ENCODE data around the gene S100B.

The S100B gene

DNA sequence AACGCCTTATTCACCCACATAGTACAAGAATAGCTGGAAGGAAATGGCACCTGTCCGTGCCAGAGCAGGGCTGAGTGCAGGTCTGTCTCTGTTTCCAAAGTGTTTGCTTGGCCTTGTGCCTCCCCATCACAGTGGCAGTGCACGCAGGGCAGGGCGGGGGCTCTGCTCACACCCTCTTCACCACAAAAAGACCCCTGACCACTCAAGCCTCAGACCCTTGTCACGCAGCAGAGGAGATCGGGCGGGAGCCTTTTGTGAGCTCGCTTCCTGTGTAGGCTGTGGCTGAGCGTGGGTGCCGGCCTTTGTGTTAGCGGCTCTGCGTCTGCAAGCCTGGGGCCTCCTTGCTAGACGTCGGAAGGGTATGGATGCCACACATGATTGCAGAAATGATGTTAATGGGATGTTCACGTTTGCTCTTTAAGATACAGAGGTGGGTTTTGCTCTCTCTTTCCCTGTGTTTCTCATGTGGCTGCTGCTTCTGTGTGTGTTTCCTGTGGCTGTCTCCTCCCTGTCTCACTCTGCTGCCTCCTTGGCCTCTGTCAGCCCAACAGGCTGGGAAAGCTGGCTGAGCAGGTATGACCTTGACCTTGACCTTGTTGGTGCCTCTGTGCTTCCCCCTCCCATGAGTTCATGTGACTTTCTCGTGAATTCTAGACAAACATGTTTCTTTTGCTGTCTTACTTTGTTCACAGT is 45.4 kb downstream of the S100B start:
- H3K9me3 ChIP-seq (ENCODE audit: control insufficient read depth, insufficient read depth, low read depth, low read length): no peaks in the 10 kb centered on the region
- no peak overlapping the region for H3K4me3 ChIP-seq (ENCODE audit: low read depth, low read length)
- no peaks in the 10 kb centered on the region for H3K4me1 ChIP-seq (ENCODE audit: control insufficient read depth, insufficient read depth, low read length)
- no peaks in the 10 kb centered on the region for H3K27me3 ChIP-seq (ENCODE audit: control insufficient read depth, insufficient read depth, low read length)
- peaks cover 83% of the 10 kb centered on the region for H3K36me3 ChIP-seq (ENCODE audit: control insufficient read depth, insufficient read depth, low read length)
- H3K9ac ChIP-seq (ENCODE audit: low read length): no peak overlapping the region
- no peak overlapping the region for H3K27ac ChIP-seq (ENCODE audit: low read depth, low read length)

- no peak overlapping the region for H3K9ac ChIP-seq (ENCODE audit: low read length)
- H3K4me3 ChIP-seq (ENCODE audit: low read depth, low read length): no peak overlapping the region
- H3K9me3 ChIP-seq (ENCODE audit: control insufficient read depth, insufficient read depth, low read depth, low read length): no peaks in the 10 kb centered on the region
- no peak overlapping the region for H3K27ac ChIP-seq (ENCODE audit: low read depth, low read length)
- H3K27me3 ChIP-seq (ENCODE audit: control insufficient read depth, insufficient read depth, low read length): no peaks in the 10 kb centered on the region
- H3K4me1 ChIP-seq (ENCODE audit: control insufficient read depth, insufficient read depth, low read length): no peaks in the 10 kb centered on the region
- peaks cover 83% of the 10 kb centered on the region for H3K36me3 ChIP-seq (ENCODE audit: control insufficient read depth, insufficient read depth, low read length)
Measured at GRCh38 chr21:46557919-46558392, 46.9 kb downstream of the S100B start.

DNA sequence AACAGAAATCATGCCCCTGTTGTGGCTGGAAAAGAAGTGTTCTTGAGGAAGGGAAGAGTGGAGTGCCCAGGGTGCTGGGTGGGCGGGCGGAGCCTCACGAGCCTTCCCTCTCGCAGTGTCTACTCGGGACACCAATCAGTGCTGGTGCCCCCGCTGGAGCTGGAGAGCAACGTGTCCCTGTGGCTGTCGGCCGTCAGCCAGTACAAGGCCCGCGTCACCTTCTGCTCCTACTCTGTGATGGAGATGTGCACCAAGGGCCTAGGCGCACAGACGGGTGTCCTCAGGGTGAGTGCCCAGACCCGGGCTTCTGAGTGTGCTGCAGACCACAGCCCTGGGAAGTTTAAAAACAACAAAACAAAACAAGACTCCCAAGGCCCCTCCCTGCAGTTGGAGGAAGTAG is 47.4 kb downstream of the S100B start:
- Histone ChIP-seq H3K9me3 (ENCODE audit: control insufficient read depth, insufficient read depth, low read depth, low read length) (no peaks in the 10 kb centered on the region), H3K27ac (ENCODE audit: low read depth, low read length) (no peak overlapping the region), H3K36me3 (ENCODE audit: control insufficient read depth, insufficient read depth, low read length) (peaks cover 83% of the 10 kb centered on the region), H3K9ac (ENCODE audit: low read length) (no peak overlapping the region), H3K27me3 (ENCODE audit: control insufficient read depth, insufficient read depth, low read length) (no peaks in the 10 kb centered on the region), H3K4me3 (ENCODE audit: low read depth, low read length) (no peak overlapping the region), H3K4me1 (ENCODE audit: control insufficient read depth, insufficient read depth, low read length) (no peaks in the 10 kb centered on the region)

- Histone ChIP-seq H3K27ac (ENCODE audit: low read depth, low read length) (no peak overlapping the region), H3K4me3 (ENCODE audit: low read depth, low read length) (no peak overlapping the region), H3K9me3 (ENCODE audit: control insufficient read depth, insufficient read depth, low read depth, low read length) (no peaks in the 10 kb centered on the region), H3K9ac (ENCODE audit: low read length) (no peak overlapping the region), H3K27me3 (ENCODE audit: control insufficient read depth, insufficient read depth, low read length) (no peaks in the 10 kb centered on the region), H3K36me3 (ENCODE audit: control insufficient read depth, insufficient read depth, low read length) (peaks cover 84% of the 10 kb centered on the region), H3K4me1 (ENCODE audit: control insufficient read depth, insufficient read depth, low read length) (no peaks in the 10 kb centered on the region)
Measured at GRCh38 chr21:46556802-46557201, 48.1 kb downstream of the S100B start.

GRCh38 chr21:46555678-46556077 is 49.2 kb downstream of the S100B start:
- H3K27ac ChIP-seq (ENCODE audit: low read depth, low read length): no peak overlapping the region
- no peak overlapping the region for H3K9ac ChIP-seq (ENCODE audit: low read length)
- H3K4me3 ChIP-seq (ENCODE audit: low read depth, low read length): no peak overlapping the region
- H3K4me1 ChIP-seq (ENCODE audit: control insufficient read depth, insufficient read depth, low read length): no peaks in the 10 kb centered on the region
- no peaks in the 10 kb centered on the region for H3K27me3 ChIP-seq (ENCODE audit: control insufficient read depth, insufficient read depth, low read length)
- H3K9me3 ChIP-seq (ENCODE audit: control insufficient read depth, insufficient read depth, low read depth, low read length): no peaks in the 10 kb centered on the region
- peaks cover 80% of the 10 kb centered on the region for H3K36me3 ChIP-seq (ENCODE audit: control insufficient read depth, insufficient read depth, low read length)

GRCh38 chr21:46555225-46555617 is 49.7 kb downstream of the S100B start:
- no peak overlapping the region for H3K27ac ChIP-seq (ENCODE audit: low read depth, low read length)
- no peaks in the 10 kb centered on the region for H3K27me3 ChIP-seq (ENCODE audit: control insufficient read depth, insufficient read depth, low read length)
- H3K4me3 ChIP-seq (ENCODE audit: low read depth, low read length): no peak overlapping the region
- H3K9me3 ChIP-seq (ENCODE audit: control insufficient read depth, insufficient read depth, low read depth, low read length): no peaks in the 10 kb centered on the region
- H3K4me1 ChIP-seq (ENCODE audit: control insufficient read depth, insufficient read depth, low read length): no peaks in the 10 kb centered on the region
- peaks cover 80% of the 10 kb centered on the region for H3K36me3 ChIP-seq (ENCODE audit: control insufficient read depth, insufficient read depth, low read length)
- no peak overlapping the region for H3K9ac ChIP-seq (ENCODE audit: low read length)

DNA sequence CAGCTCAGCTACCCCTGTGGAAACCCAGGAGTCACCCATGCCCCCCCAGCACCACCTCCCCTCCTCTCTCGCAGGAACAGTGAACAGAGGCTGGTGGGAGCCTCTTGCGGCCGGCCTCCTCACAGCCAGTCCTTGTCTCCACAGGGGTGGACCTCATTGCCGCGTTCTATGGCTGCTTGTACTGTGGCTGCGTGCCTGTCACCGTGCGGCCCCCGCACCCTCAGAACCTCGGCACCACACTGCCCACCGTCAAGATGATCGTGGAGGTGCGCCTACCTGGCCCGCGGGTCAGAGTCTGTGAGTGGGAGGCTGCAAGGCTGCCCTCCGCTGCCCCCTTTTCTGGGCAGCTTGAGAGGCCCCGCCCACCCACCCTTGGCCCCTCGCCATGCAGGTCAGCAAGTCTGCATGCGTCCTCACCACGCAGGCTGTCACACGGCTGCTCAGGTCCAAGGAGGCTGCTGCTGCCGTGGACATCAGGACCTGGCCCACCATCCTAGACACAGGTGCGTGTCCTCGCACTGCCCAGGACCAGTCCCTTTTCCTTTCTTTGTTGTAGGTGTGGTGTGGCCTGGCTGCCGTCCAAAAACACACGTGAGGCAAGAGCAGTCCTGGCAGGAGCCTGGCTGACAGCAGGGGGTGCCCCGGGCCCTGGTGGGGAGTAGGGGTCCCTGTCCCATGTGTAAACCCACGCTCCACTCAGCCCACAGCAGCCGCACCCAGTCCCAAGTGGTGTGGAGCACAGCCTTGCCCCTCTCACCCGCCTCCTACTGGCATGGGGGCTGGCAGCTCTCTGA is 50.3 kb downstream of the S100B start:
- Histone ChIP-seq H3K27me3 (ENCODE audit: control insufficient read depth, insufficient read depth, low read length) (no peaks in the 10 kb centered on the region), H3K27ac (ENCODE audit: low read depth, low read length) (no peak overlapping the region), H3K4me1 (ENCODE audit: control insufficient read depth, insufficient read depth, low read length) (no peaks in the 10 kb centered on the region), H3K36me3 (ENCODE audit: control insufficient read depth, insufficient read depth, low read length) (peaks cover 83% of the 10 kb centered on the region), H3K4me3 (ENCODE audit: low read depth, low read length) (no peak overlapping the region), H3K9ac (ENCODE audit: low read length) (no peak overlapping the region), H3K9me3 (ENCODE audit: control insufficient read depth, insufficient read depth, low read depth, low read length) (no peaks in the 10 kb centered on the region)

GRCh38 chr21:46553993-46554392 is 50.9 kb downstream of the S100B start:
- Histone ChIP-seq H3K9ac (ENCODE audit: low read length) (no peak overlapping the region), H3K27me3 (ENCODE audit: control insufficient read depth, insufficient read depth, low read length) (no peaks in the 10 kb centered on the region), H3K27ac (ENCODE audit: low read depth, low read length) (no peak overlapping the region), H3K4me3 (ENCODE audit: low read depth, low read length) (no peak overlapping the region), H3K4me1 (ENCODE audit: control insufficient read depth, insufficient read depth, low read length) (no peaks in the 10 kb centered on the region), H3K9me3 (ENCODE audit: control insufficient read depth, insufficient read depth, low read depth, low read length) (no peaks in the 10 kb centered on the region), H3K36me3 (ENCODE audit: control insufficient read depth, insufficient read depth, low read length) (peaks cover 79% of the 10 kb centered on the region)

- Histone ChIP-seq H3K27ac (ENCODE audit: low read depth, low read length) (no peak overlapping the region), H3K4me3 (ENCODE audit: low read depth, low read length) (no peak overlapping the region)
Measured at GRCh38 chr21:46552865-46553379, 52.0 kb downstream of the S100B start.

DNA sequence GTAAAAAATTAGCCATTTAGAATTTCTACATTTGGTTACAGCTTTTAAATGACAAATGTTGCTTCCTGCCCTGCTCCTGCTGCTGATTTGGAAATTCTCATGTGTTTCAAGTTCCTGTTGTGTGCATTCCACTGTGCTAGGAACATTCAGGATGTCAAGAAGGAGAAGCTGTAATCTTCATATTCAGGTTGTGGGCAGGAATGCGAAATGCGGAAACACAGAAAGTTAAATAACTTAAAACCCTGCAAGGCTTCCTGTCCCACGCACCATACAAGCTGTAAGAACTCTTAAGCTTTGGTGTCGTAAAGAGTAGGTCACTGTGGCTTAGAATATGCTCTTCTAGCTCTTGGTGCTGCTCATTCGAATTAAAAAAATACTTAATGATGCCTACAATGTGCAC is 52.6 kb downstream of the S100B start:
- Histone ChIP-seq H3K27me3 (ENCODE audit: control insufficient read depth, insufficient read depth, low read length) (no peaks in the 10 kb centered on the region), H3K9ac (ENCODE audit: low read length) (no peak overlapping the region), H3K9me3 (ENCODE audit: control insufficient read depth, insufficient read depth, low read depth, low read length) (no peaks in the 10 kb centered on the region), H3K4me3 (ENCODE audit: low read depth, low read length) (no peak overlapping the region), H3K36me3 (ENCODE audit: control insufficient read depth, insufficient read depth, low read length) (peaks cover 80% of the 10 kb centered on the region), H3K27ac (ENCODE audit: low read depth, low read length) (no peak overlapping the region), H3K4me1 (ENCODE audit: control insufficient read depth, insufficient read depth, low read length) (no peaks in the 10 kb centered on the region)

More at GRCh38 chr21:46552865-46553379, 52.0 kb downstream of the S100B start:
- Histone ChIP-seq H3K9me3 (ENCODE audit: control insufficient read depth, insufficient read depth, low read depth, low read length) (no peaks in the 10 kb centered on the region), H3K36me3 (ENCODE audit: control insufficient read depth, insufficient read depth, low read length) (peaks cover 83% of the 10 kb centered on the region), H3K4me1 (ENCODE audit: control insufficient read depth, insufficient read depth, low read length) (no peaks in the 10 kb centered on the region), H3K9ac (ENCODE audit: low read length) (no peak overlapping the region), H3K27me3 (ENCODE audit: control insufficient read depth, insufficient read depth, low read length) (no peaks in the 10 kb centered on the region)

GRCh38 chr21:46551636-46552241 is 53.1 kb downstream of the S100B start:
- peaks cover 80% of the 10 kb centered on the region for H3K36me3 ChIP-seq (ENCODE audit: control insufficient read depth, insufficient read depth, low read length)
- no peak overlapping the region for H3K27ac ChIP-seq (ENCODE audit: low read depth, low read length)
- H3K9ac ChIP-seq (ENCODE audit: low read length): no peak overlapping the region
- no peaks in the 10 kb centered on the region for H3K9me3 ChIP-seq (ENCODE audit: control insufficient read depth, insufficient read depth, low read depth, low read length)
- no peaks in the 10 kb centered on the region for H3K27me3 ChIP-seq (ENCODE audit: control insufficient read depth, insufficient read depth, low read length)
- no peaks in the 10 kb centered on the region for H3K4me1 ChIP-seq (ENCODE audit: control insufficient read depth, insufficient read depth, low read length)
- no peak overlapping the region for H3K4me3 ChIP-seq (ENCODE audit: low read depth, low read length)

All from HUES6 (cell line).